GM12878 (cell line): ENCODE measurements around the gene BCORL1. TPM values are rescaled to one million over a fixed set of nuclear protein-coding genes. Genes with fewer than 3 reads are reported as not detected.

Experiments
- ATAC-seq: fragments of 200-7000 bp; cut with Tn5 transposase; 3 replicates; pipeline ENCODE4 v1.9.1; 2020; ENCODE audit warnings: mild to moderate bottlenecking, moderate library complexity
- BruUV-seq: library from RNA; stranded (reverse); fragments of 400-500 nt; replicated peaks from 2 replicates; lab custom pipeline; 2021; lab: Mats Ljungman, UMichigan
- CTCF ChIA-PET: fragments of 300-600 bp; sonication (Branson Sonifier 250); formaldehyde crosslinking; extraction: SDS; loops from one replicate; lab custom pipeline; 2021; ENCODE audit warnings: inconsistent platforms; lab: Yijun Ruan, JAX
- POLR2A ChIA-PET: fragments of 350-600 bp; formaldehyde crosslinking; extraction: SDS; loops from one replicate; lab custom pipeline; 2021; ENCODE audit warnings: inconsistent platforms; lab: Charles Lee
- RAD21 ChIA-PET: fragments of 300-600 bp; sonication (Branson Sonifier 250); formaldehyde crosslinking; loops from one replicate; lab custom pipeline; 2023; ENCODE audit warnings: antibody characterized with exemption; ENCODE audit not compliant: unreplicated experiment; lab: Charles Lee
- SMC1A ChIA-PET: fragments of 300-600 bp; sonication (Branson Sonifier 250); formaldehyde crosslinking; loops from one replicate; lab custom pipeline; 2023; ENCODE audit not compliant: unreplicated experiment, uncharacterized antibody; lab: Charles Lee
- DNase-seq: peaks from one replicate; pipeline ENCODE4 v3.0.0-alpha.2; 2011; ENCODE audit warnings: low read depth, low spot score
- FAIRE-seq: peaks from 3 replicates; lab custom pipeline; 2011; peaks lifted over from hg19 to GRCh38; lab: Jason Lieb, UNC
- H2AFZ ChIP-seq: 2 replicates; pipeline ENCODE4 v1.6.0; 2011; ENCODE audit warnings: low read depth, low read length, control low read depth; ENCODE audit not compliant: control insufficient read depth
- H3K27ac ChIP-seq: 2 replicates; pipeline ENCODE4 v1.5.1; 2011; ENCODE audit warnings: control low read depth; ENCODE audit not compliant: control insufficient read depth, insufficient read depth
- H3K27me3 ChIP-seq, 2 experiments: replicated peaks in 1 of 2; 2 replicates each; pipeline versions ENCODE4 v1.6.0 to v1.6.1; 2011; ENCODE audit warnings: low read length in 1 of 2; ENCODE audit not compliant: control insufficient read depth in 2 of 2, insufficient read depth in 2 of 2
- H3K36me3 ChIP-seq, 2 experiments: 2 replicates each; pipeline ENCODE4 v1.5.1; 2011; ENCODE audit warnings: low read length in 1 of 2; ENCODE audit not compliant: control insufficient read depth in 2 of 2, insufficient read depth in 2 of 2
- H3K4me1 ChIP-seq: 2 replicates; pipeline ENCODE4 v1.6.1; 2011; ENCODE audit warnings: mild to moderate bottlenecking, low read length, moderate library complexity, mixed read lengths; ENCODE audit not compliant: control insufficient read depth, insufficient read depth
- H3K4me2 ChIP-seq: 2 replicates; pipeline ENCODE4 v1.6.0; 2011; ENCODE audit warnings: control low read depth; ENCODE audit not compliant: control insufficient read depth, insufficient read depth
- H3K4me3 ChIP-seq: fragments of 200-600 bp; sonication (generic); 2 replicates; pipeline ENCODE4 v1.5.1; 2016
- H3K79me2 ChIP-seq: 2 replicates; pipeline ENCODE4 v1.6.0; 2011; ENCODE audit warnings: low read length; ENCODE audit not compliant: control insufficient read depth, insufficient read depth
- H3K9ac ChIP-seq: 2 replicates; pipeline ENCODE4 v1.8.0; 2011; ENCODE audit warnings: low read length, control low read depth, mixed read lengths; ENCODE audit not compliant: control insufficient read depth, insufficient read depth
- H3K9me3 ChIP-seq: replicated peaks from 3 replicates; pipeline ENCODE4 v1.5.1; 2011; ENCODE audit warnings: mild to moderate bottlenecking, low read length; ENCODE audit not compliant: control insufficient read depth, insufficient read depth
- H4K20me1 ChIP-seq: 2 replicates; pipeline ENCODE4 v1.6.0; 2011; ENCODE audit not compliant: control insufficient read depth, insufficient read depth
- BCL11A ChIP-seq: IDR thresholded peaks from 2 replicates; pipeline ENCODE4 v1.6.1; 2011; ENCODE audit warnings: low read depth, low read length
- DPF2 ChIP-seq: fragments of 450-650 bp; IDR thresholded peaks from 2 replicates; pipeline ENCODE4 v1.6.1; 2017; ENCODE audit warnings: mild to moderate bottlenecking
- GABPA ChIP-seq: IDR thresholded peaks from 2 replicates; pipeline ENCODE4 v1.6.1; 2014; ENCODE audit warnings: antibody characterized with exemption, low read depth, mild to moderate bottlenecking, inconsistent platforms
- HCFC1 ChIP-seq: fragments of 150-350 bp; IDR thresholded peaks from 2 replicates; pipeline ENCODE4 v1.6.1; 2014; ENCODE audit warnings: low read length
- MEF2B ChIP-seq: fragments of 450-650 bp; IDR thresholded peaks from 2 replicates; pipeline ENCODE4 v1.6.1; 2018; ENCODE audit warnings: mild to moderate bottlenecking, moderate library complexity; ENCODE audit not compliant: partially characterized antibody, poor library complexity, severe bottlenecking
- MTA2 ChIP-seq: fragments of 450-650 bp; IDR thresholded peaks from 2 replicates; pipeline ENCODE4 v1.6.1; 2016; ENCODE audit warnings: low read depth, mild to moderate bottlenecking, moderate library complexity
- PML ChIP-seq: IDR thresholded peaks from 2 replicates; pipeline ENCODE4 v1.6.1; 2012; ENCODE audit warnings: low read length, inconsistent platforms
- STAT3 ChIP-seq: IDR thresholded peaks from 2 replicates; pipeline ENCODE4 v1.6.1; 2011; ENCODE audit warnings: low read depth, low read length, improper control_type of control experiment
- TCF3 ChIP-seq: IDR thresholded peaks from 2 replicates; pipeline ENCODE4 v1.6.1; 2012; ENCODE audit warnings: low read depth, mild to moderate bottlenecking, low read length, borderline replicate concordance; ENCODE audit not compliant: insufficient read depth
- WRNIP1 ChIP-seq: IDR thresholded peaks from 2 replicates; pipeline ENCODE4 v1.6.1; 2011; ENCODE audit warnings: low read depth, low read length, improper control_type of control experiment, borderline replicate concordance
- ZBTB11 ChIP-seq: fragments of 450-650 bp; formaldehyde crosslinking; IDR thresholded peaks from 2 replicates; pipeline ENCODE4 v1.5.0; 2022; ENCODE audit warnings: mild to moderate bottlenecking, missing genetic modification characterization
- WGBS: methylation state at CpG from one replicate; pipeline ENCODE4 v1.1.6; 2016; ENCODE audit warnings: low lambda C conversion rate; ENCODE audit not compliant: insufficient replicate concordance, insufficient coverage; ENCODE audit errors: missing lambda C conversion rate; 5-methylcytosine and 5-hydroxymethylcytosine counted together
- in situ Hi-C: fragments of 300-500 bp; cut with MboI; formaldehyde crosslinking; loops from 9 replicates; pipeline ENCODE4 v1.14.3; 2018; ENCODE audit warnings: mixed read lengths
- intact Hi-C: fragments of 100-400 bp; cut with micrococcal nuclease; formaldehyde crosslinking; loops from one replicate; pipeline ENCODE4 v1.14.2; 2022; ENCODE audit not compliant: unreplicated experiment
- polyA plus RNA-seq, 11 experiments: library from polyadenylated mRNA; depleted of rRNA in 4 of 11; unstranded in 6 of 11; stranded (reverse) in 5 of 11; fragments of >200 nt; fragmentation: Nextera tagmentation in 4 of 11; fragmentation: Illumina TruSeq in 1 of 11; extraction: Ambion mirVana in 4 of 11; extraction: Trizol in 1 of 11; gene quantifications; 1 replicate in 1 of 11; 2 replicates in 10 of 11; pipeline versions ENCODE4 v1.2.1 to v1.2.3, GENCODE V29; 2011 to 2016; ENCODE audit warnings: inconsistent platforms in 2 of 11, missing spikeins in 2 of 11, low read depth in 1 of 11
- total RNA-seq, 4 experiments: library from RNA; depleted of rRNA in 3 of 4; stranded (reverse); fragments of >200 nt in 3 of 4; fragmentation: Illumina TruSeq in 1 of 4; extraction: Trizol in 1 of 4; gene quantifications; 2 replicates each; pipeline versions ENCODE4 v1.2.1 to v1.2.3, GENCODE V29; 2013 to 2021
- TF ChIP-seq, protein P1 (sequence below): fragments of 450-650 bp; IDR thresholded peaks from 2 replicates; pipeline ENCODE4 v1.6.1; 2016; ENCODE audit warnings: mild to moderate bottlenecking

Gene BCORL1
- total and polyA plus RNA-seq, 10 of the 15 experiments (the other 5 are each of a cell fraction or from before 2014, with no cell fraction given) = 0.16 to 7.2 (median 0.94) TPM

DNA sequence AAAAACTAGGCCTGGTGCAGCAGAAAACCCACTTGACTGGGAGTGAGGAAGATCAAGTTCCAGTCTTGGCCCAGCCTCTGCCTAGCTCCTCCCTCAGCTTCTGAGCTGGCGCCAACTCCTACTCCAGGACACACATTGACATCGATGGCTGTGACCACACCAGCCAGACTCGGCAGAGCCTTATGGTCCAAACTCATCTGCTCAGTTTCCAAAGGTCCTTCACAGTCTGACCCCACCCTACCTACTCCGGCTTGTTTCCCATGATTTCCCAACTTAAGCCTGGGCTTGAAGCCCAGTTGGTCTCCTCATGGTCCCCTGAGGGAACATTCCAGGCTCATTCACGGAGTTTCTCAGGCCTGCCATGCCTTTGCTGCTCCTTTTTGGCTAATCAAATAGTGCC is 117.7 kb downstream of the BCORL1 start:
- CTCF ChIA-PET = no interaction called here
- POLR2A ChIA-PET = interaction anchor here (0.5 to 0.6 kb wide), 2 partner anchors 9 to 17 kb away, joined by 4 to 6 read pairs; no protein-coding TSS in a partner anchor

More for the DNA sequence above, 117.7 kb downstream of the BCORL1 start:
- Histone ChIP-seq H3K27ac (no peak overlapping the region), H3K36me3 (no peaks in the 10 kb centered on the region; a peak in 1 of 4 replicates), H2AFZ (no peak overlapping the region), H3K4me1 (no peaks in the 10 kb centered on the region), H3K4me2 (no peak overlapping the region), H3K9me3 (no peaks in the 10 kb centered on the region), H3K9ac (no peak overlapping the region), H4K20me1 (no peaks in the 10 kb centered on the region; the same call in 1 of the 2 replicates), H3K79me2 (peaks cover 53% of the 10 kb centered on the region), H3K4me3 (no peak overlapping the region), H3K27me3 (no peaks in the 10 kb centered on the region)
- intact Hi-C loops (no loop called here), in situ Hi-C loops (no loop called here)
- TF ChIP-seq, protein P1, sequence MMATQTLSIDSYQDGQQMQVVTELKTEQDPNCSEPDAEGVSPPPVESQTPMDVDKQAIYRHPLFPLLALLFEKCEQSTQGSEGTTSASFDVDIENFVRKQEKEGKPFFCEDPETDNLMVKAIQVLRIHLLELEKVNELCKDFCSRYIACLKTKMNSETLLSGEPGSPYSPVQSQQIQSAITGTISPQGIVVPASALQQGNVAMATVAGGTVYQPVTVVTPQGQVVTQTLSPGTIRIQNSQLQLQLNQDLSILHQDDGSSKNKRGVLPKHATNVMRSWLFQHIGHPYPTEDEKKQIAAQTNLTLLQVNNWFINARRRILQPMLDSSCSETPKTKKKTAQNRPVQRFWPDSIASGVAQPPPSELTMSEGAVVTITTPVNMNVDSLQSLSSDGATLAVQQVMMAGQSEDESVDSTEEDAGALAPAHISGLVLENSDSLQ = no peak
- TF ChIP-seq DPF2 (no peak), MEF2B (no peak), STAT3 (no peak), GABPA (no peak), PML (no peak), ZBTB11 (CRISPR knock-in tag) (no peak), HCFC1 (no peak), WRNIP1 (no peak), TCF3 (no peak), MTA2 (no peak), BCL11A (no peak)
- DNase-seq = no peak
- no peak for ATAC-seq
- no peak for FAIRE-seq
- ChIA-PET SMC1A (no interaction called here), RAD21 (interaction anchor here (1.0 kb wide), 1 partner anchor 20 kb away, joined by 3 read pairs; no protein-coding TSS in a partner anchor)
- no TSS peak for BruUV-seq
- WGBS = 60% methylated on average over 5 of the region's 5 CpGs
